Muscle layer of colon (tissue), 2 donors: Measurements from ENCODE around the gene IER3.

Experiments
- H3K27ac ChIP-seq: one replicate; pipeline ENCODE4 v1.7.0; 2013; ENCODE audit warnings: low read depth, mild to moderate bottlenecking, low read length, moderate library complexity
- H3K27me3 ChIP-seq, 2 donors: one replicate each; pipeline ENCODE4 v1.7.0; 2013; ENCODE audit warnings: low read length in 2 of 2, mild to moderate bottlenecking in 2 of 2; ENCODE audit not compliant: insufficient read depth in 2 of 2, control insufficient read depth in 1 of 2
- H3K36me3 ChIP-seq: one replicate; pipeline ENCODE4 v1.7.0; 2013; ENCODE audit warnings: mild to moderate bottlenecking, low read length; ENCODE audit not compliant: insufficient read depth
- H3K4me1 ChIP-seq: one replicate; pipeline ENCODE4 v1.7.0; 2013; ENCODE audit warnings: mild to moderate bottlenecking, low read length; ENCODE audit not compliant: insufficient read depth
- H3K4me3 ChIP-seq, 2 donors: one replicate each; pipeline ENCODE4 v1.7.0; 2013; ENCODE audit warnings: low read length in 2 of 2, low read depth in 1 of 2, mild to moderate bottlenecking in 1 of 2, moderate library complexity in 1 of 2
- H3K9ac ChIP-seq: one replicate; pipeline ENCODE4 v1.7.0; 2013; ENCODE audit warnings: low read length
- H3K9me3 ChIP-seq: one replicate; pipeline ENCODE4 v1.7.0; 2013; ENCODE audit warnings: mild to moderate bottlenecking, low read length
- donor health status: abdominal sarcoma.
- donor health status: Adenocarcinoma of cecum.

IER3 gene

DNA sequence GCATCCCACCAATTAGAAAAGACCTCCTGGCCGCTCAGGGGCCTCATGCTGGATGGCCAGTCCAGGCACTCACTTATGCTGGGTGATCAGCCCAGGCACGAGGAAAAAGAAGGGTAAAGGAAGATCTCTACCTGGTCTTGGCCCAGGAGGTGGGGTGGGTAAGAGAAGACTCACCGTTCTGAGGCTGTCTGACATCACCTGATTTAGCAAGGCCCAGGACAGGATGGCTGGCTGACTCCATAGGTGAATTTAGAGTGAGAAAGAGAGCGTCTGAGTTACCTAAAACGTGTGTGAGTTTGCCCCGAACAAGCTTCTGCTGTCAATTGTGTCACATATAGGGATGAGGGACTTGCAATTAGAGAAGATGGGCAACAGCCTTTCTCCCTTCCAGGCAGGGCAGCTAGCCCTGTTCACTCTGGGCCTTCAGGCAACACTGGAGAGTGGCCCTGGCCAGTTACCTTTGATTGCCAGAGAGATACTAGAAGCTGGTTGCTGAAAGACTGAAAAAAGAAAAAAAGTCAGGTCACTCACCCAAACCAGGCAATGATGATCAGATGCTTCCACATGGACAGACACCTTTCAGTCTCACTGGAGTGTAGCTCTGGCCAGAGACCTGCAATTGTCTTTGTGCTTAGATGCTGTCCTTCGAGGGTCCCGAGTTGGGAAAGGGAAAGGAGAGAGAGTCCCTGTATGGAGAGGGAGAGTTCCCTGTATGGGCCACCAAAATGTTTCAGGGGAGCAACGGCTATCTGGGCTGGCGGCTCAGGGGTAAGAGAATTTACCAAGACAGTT is 35.7 kb upstream of the IER3 start:
- peaks cover 47% of the 10 kb centered on the region for H3K4me1 ChIP-seq
- H3K9me3 ChIP-seq = no peaks in the 10 kb centered on the region
- H3K36me3 ChIP-seq = no peaks in the 10 kb centered on the region
- no peaks in the 10 kb centered on the region for H3K27me3 ChIP-seq
- no peak overlapping the region for H3K4me3 ChIP-seq
- H3K27ac ChIP-seq = peak overlapping the region; percentile 95
- H3K9ac ChIP-seq = no peak overlapping the region

DNA sequence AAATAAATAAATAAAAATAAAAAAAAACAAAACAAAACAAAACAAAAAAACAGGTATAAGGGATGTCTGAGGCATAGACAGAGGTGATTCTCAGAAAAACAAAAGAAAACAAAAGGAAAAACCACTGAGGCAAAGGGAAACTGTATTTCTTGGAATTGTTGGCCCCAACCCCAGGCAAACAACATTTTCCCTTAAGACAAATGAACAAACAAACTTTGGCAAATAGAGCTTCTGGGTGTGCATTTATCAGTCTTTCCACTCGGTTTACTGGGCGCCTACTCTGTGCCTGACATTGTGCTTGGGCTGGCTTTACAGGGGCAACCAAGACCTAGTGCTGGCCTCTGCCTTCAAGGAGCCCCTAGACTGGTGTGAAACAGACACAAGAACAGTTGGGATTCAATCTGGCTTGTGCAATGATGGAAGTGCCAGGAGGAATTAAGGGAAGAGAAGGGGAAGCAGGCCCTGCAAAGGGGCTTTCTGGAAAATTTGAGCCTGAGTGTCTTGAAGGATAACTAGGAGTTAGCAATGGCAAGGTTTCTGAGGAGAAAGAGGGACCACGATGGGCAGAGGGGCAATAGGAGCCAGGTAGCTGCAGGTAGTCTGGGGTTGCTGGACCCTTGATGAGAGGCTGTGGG is 33.8 kb upstream of the IER3 start:
- no peak overlapping the region for H3K9ac ChIP-seq
- H3K27me3 ChIP-seq = no peaks in the 10 kb centered on the region
- peaks cover 47% of the 10 kb centered on the region for H3K4me1 ChIP-seq
- H3K27ac ChIP-seq = peak overlapping the region; percentile 95
- H3K36me3 ChIP-seq = no peaks in the 10 kb centered on the region
- no peaks in the 10 kb centered on the region for H3K9me3 ChIP-seq
- H3K4me3 ChIP-seq = no peak overlapping the region

DNA sequence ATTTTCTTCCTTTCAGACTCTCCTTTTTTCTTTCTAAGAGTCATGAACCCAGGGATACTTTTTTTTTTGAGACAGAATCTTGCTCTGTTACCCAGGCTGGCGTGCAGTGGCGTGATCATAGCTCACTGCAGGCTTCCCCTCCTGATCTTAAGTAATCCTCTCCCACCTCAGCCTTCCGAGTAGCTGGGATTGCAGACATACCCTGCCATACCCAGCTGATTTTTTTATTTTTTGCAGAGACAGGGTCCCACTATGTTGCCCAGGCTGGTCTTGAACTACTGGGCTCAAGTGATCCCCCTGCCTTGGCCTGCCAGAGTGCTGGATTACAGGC is 32.8 kb upstream of the IER3 start:
- Histone ChIP-seq H3K4me3 (no peak overlapping the region), H3K36me3 (no peaks in the 10 kb centered on the region), H3K4me1 (peaks cover 41% of the 10 kb centered on the region), H3K27me3 (no peaks in the 10 kb centered on the region), H3K27ac (no peak overlapping the region), H3K9ac (no peak overlapping the region), H3K9me3 (no peaks in the 10 kb centered on the region)

DNA sequence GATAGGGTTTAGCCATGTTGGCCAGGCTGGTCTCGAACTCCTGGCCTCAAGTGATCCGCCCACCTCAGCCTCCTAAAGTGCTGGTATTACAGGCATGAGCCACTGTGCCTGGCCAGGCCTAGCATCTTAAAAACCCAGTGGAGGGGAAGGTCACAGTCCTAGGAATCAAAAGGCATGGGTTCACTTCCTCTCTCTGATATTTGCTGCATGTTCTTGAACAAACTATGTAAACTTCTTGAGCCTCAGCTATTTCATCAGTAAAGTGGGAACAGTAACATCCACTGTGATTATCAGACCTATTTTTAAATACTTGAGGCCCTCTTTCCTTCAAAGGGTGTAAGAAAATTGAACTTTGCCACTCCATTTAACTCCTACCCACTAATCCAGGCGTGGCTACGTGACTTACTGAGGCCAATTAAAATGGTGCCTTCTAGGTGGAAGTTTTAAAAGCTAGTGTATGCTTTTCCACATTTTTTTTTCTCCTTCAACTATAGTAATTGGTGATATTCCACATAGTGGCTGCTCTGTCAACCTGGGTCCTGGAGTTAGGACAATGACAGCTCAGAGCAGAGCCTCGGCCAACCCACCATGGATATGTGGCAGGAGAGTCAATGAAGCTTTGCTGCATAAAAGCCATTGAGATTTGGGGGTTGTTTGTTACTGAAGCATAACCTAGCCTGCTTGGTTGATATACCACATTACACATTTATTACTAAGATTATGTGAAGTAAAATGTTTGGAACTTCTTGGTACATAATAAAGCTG is 32.2 kb upstream of the IER3 start:
- H3K4me1 ChIP-seq = peaks cover 36% of the 10 kb centered on the region

DNA sequence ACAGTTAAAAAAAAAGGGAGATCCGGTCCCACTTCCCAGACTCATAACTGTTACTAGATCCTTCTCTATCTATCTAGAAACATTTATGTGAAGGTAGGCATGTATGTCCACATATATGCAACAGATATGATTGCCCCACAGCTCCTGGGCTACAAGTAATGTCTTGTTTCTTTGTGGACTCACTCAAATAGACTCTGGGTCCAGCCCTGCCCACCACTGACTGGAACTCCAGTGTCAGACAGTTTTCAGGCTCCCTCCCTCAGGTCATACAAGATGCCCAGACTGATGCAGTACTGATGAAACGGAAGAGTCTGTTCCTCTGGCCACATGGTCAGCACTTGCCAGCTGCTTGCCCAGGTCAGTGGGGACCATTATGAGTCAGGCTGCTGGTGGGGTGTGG is 30.8 kb upstream of the IER3 start:
- H3K9me3 ChIP-seq = no peaks in the 10 kb centered on the region
- H3K36me3 ChIP-seq = no peaks in the 10 kb centered on the region
- H3K4me1 ChIP-seq = peaks cover 22% of the 10 kb centered on the region
- no peak overlapping the region for H3K27ac ChIP-seq
- H3K4me3 ChIP-seq = no peak overlapping the region
- no peak overlapping the region for H3K9ac ChIP-seq
- no peaks in the 10 kb centered on the region for H3K27me3 ChIP-seq

More for the DNA sequence above, 32.2 kb upstream of the IER3 start:
- H3K9me3 ChIP-seq = no peaks in the 10 kb centered on the region
- H3K27ac ChIP-seq = no peak overlapping the region
- H3K27me3 ChIP-seq = no peaks in the 10 kb centered on the region
- no peak overlapping the region for H3K9ac ChIP-seq
- H3K4me3 ChIP-seq = no peak overlapping the region
- H3K36me3 ChIP-seq = no peaks in the 10 kb centered on the region

DNA sequence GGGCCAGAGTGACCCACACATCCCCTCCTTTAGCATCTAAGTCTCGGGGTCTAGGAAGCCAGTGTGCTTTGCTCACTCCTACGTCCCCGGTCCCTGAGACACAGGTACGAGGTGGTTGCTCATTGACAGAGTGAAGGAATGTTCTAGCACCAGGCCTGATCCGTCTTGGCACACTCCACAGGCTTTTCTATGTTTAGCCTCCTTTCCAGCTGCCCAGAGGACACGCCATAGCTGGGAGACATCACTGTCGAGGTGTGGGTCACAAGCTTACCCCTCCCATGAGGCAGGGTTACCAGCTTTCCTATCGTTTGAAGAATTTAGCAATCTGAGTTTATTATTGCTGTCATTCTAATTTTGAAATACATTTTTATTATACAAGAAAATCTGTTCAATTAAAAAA is 30.4 kb upstream of the IER3 start:
- H3K36me3 ChIP-seq = no peaks in the 10 kb centered on the region
- H3K27ac ChIP-seq = peak overlapping the region; percentile 62
- peaks cover 22% of the 10 kb centered on the region for H3K4me1 ChIP-seq
- no peaks in the 10 kb centered on the region for H3K27me3 ChIP-seq
- H3K4me3 ChIP-seq = no peak overlapping the region
- no peaks in the 10 kb centered on the region for H3K9me3 ChIP-seq
- H3K9ac ChIP-seq = no peak overlapping the region

DNA sequence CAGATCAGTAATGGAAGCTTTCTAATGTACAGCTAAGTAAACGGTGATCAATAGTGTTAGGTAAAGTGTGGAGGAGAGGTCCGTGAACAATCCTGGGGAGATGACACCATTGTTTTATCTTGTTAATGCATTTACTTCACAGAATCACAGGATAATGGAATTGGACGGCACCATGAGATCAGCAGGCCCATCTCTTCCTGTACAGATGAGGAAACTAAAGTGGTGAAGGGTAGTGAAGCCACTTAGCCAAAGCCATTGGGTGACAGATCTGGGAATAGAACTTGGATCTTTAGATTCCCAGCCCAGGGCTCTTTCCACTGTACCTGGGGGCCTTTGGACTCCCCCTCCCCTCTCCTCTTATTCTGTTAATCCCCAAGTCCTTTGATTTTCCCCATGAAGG is 26.2 kb upstream of the IER3 start:
- Histone ChIP-seq H3K9me3 (no peaks in the 10 kb centered on the region), H3K27me3 (no peaks in the 10 kb centered on the region), H3K27ac (no peak overlapping the region)

DNA sequence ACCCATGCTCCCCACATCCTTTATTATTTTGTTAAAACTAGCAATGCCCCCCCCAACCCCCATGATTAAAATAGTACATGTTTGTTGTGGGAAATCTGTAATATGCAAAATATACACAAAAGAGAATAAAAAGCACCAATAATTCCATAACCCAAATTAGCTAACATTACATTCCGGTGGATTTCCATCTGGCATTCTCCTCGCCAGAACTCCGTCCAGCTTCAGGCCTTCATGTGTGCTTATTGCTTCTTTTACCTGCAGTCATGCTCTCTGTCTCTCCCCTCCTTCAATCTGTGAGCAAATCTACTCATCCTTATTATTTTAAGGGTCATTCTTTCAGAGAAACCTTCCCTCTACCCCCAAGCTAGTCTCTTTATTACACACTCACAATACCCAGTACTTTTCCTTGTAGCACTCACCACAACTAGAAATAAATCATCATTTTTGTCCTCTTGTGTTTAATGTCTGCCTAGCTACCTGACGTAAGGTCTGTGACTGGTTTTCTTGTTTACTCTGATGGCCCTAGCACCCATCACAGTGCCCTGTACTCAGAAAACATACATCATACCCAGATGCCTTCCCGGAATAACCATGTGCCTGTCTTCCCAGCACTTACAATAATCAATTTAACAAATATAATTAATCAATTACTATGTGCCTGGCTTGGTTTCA is 25.6 kb upstream of the IER3 start:
- H3K9me3 ChIP-seq = no peaks in the 10 kb centered on the region
- H3K4me3 ChIP-seq = peak overlapping the region in 1 of 2 donors; percentile 30
- H3K27me3 ChIP-seq = no peaks in the 10 kb centered on the region
- peak overlapping the region; percentile 10 for H3K27ac ChIP-seq
- peaks cover 17% of the 10 kb centered on the region for H3K4me1 ChIP-seq
- H3K9ac ChIP-seq = no peak overlapping the region
- H3K36me3 ChIP-seq = no peaks in the 10 kb centered on the region

More for the DNA sequence above, 26.2 kb upstream of the IER3 start:
- Histone ChIP-seq H3K9ac (no peak overlapping the region), H3K4me1 (peaks cover 17% of the 10 kb centered on the region), H3K4me3 (no peak overlapping the region), H3K36me3 (no peaks in the 10 kb centered on the region)

DNA sequence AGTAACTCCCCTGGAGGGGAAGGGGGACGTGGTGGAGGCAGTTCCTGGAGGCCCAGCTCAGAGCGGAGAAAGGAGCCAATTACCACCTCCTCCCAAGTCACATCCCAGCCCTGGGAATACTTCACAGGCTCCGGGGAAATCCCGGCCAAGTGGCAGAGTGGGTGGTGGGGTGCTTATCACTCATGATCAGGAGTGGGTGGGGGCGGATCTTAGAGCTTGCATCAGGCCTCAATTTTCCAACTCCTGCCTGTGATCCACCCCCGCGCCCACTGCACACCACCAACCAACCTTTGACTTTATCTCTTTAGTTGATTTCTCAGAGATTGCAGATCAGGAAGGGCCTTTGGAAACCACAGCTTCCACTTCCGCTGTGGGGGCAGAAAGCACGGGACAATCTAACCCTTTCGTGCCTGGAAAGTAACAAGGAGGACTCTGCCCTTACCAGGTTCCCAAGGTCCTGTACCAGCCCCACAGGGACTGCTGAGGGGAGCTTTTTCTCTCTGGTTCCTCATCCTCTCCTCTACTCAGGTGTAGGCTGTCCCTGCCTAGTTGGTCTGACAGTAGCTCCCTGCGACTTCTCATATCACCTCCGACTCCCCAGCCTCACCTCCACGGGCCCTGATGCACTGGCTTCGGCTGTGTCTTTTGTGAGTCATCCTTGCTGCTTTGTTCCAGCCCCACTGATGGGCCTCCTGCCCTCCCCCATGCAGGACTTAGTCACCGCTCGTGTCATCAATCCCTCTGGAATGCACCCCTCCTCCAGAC is 24.9 kb upstream of the IER3 start:
- Histone ChIP-seq H3K36me3 (no peaks in the 10 kb centered on the region), H3K27ac (peak overlapping the region; percentile 10), H3K4me1 (peaks cover 19% of the 10 kb centered on the region), H3K9ac (no peak overlapping the region), H3K27me3 (no peaks in the 10 kb centered on the region), H3K4me3 (peak overlapping the region in 1 of 2 donors; percentile 30), H3K9me3 (no peaks in the 10 kb centered on the region)

DNA sequence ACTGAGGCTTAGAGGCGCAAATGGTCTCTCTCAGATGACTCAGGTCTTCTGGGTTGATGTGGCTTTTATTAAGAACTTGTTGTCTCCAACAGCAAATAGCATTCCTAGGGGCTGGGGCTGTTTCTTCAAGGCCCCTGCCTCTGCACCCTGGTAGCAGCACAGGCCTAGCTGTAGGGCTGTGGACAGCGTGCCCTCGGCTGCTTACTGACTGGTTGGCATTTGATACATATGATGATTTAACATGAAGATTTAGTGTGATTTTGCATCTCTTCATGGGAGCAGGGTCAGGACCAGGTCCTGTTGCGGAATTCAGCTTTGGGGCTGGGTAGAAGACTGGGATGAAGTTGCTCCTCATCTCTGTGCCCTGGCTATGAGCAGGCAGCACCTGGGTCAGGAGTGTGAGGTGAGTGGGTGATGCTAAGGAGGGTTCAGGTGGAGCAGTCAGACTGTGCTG is 24.3 kb upstream of the IER3 start:
- no peaks in the 10 kb centered on the region for H3K27me3 ChIP-seq
- no peak overlapping the region for H3K27ac ChIP-seq
- H3K4me3 ChIP-seq = no peak overlapping the region
- H3K36me3 ChIP-seq = no peaks in the 10 kb centered on the region
- no peak overlapping the region for H3K9ac ChIP-seq
- H3K4me1 ChIP-seq = peaks cover 25% of the 10 kb centered on the region
- H3K9me3 ChIP-seq = no peaks in the 10 kb centered on the region

DNA sequence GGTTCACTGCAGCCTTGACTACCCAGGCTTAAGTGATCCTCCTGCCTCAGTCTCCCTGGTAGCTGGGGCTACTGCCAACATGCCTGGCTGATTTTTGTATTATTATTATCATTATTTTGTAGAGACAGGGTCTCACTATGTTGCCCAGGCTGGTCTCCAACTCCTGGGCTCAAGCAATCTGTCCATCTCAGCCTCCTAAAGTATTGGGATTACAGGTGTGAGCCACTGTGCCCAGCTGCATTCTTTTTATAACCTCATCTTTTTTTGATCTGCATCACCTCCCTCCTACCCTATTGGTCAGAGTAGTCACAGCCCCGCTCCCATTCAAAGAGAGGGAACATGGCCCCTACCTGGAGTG is 23.6 kb upstream of the IER3 start:
- no peaks in the 10 kb centered on the region for H3K36me3 ChIP-seq
- no peak overlapping the region for H3K27ac ChIP-seq
- H3K9ac ChIP-seq = no peak overlapping the region
- H3K4me3 ChIP-seq = no peak overlapping the region
- no peaks in the 10 kb centered on the region for H3K9me3 ChIP-seq
- H3K4me1 ChIP-seq = peaks cover 32% of the 10 kb centered on the region
- H3K27me3 ChIP-seq = no peaks in the 10 kb centered on the region
